ENCODE results near the gene NOVA2. TPM values are rescaled to one million over a fixed set of nuclear protein-coding genes. Genes with fewer than 3 reads are reported as not detected.

NOVA2 gene
- total and polyA plus RNA-seq, 2 donors (not counting 3 experiments of a cell fraction or from before 2014, with no cell fraction given), result 5.6 to 34.2 TPM

DNA sequence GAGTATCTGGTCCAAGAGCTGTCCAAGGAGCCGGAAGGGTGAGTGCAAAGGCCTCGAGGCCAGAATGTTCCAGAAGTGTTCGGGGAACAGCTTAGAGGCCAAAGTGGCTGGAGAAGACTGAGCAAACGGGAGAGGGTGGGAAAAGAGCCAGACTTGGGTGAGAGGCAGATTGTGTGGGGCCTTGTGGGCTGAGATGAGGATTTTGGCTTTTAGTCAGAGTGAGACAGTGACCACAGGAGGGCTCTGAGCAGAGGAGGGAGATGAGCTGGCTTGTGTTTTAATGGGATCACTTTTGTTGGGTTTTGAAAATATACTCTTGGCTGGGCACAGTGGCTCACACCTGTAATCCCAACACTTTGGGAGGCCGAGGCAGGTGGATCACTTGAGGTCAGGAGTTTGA lies 64.7 kb downstream of the NOVA2 start:
- no peak for TF ChIP-seq POLR2AphosphoS5 (IDR thresholded peaks at IDR 0.05; ENCODE audit: insufficient read depth, low read depth, low read length)
- TF ChIP-seq, protein P1, sequence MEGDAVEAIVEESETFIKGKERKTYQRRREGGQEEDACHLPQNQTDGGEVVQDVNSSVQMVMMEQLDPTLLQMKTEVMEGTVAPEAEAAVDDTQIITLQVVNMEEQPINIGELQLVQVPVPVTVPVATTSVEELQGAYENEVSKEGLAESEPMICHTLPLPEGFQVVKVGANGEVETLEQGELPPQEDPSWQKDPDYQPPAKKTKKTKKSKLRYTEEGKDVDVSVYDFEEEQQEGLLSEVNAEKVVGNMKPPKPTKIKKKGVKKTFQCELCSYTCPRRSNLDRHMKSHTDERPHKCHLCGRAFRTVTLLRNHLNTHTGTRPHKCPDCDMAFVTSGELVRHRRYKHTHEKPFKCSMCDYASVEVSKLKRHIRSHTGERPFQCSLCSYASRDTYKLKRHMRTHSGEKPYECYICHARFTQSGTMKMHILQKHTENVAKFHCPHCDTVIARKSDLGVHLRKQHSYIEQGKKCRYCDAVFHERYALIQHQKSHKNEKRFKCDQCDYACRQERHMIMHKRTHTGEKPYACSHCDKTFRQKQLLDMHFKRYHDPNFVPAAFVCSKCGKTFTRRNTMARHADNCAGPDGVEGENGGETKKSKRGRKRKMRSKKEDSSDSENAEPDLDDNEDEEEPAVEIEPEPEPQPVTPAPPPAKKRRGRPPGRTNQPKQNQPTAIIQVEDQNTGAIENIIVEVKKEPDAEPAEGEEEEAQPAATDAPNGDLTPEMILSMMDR (IDR thresholded peaks at IDR 0.05; ENCODE audit: extremely low read depth in 1 of 2, insufficient read depth in 1 of 2, low read depth in 1 of 2, low read length in 2 of 2), result no peak
- TF ChIP-seq POLR2A (IDR thresholded peaks at IDR 0.05; ENCODE audit: low read depth, low read length), result no peak
- no peak for TF ChIP-seq EZH2 (IDR thresholded peaks at IDR 0.05; ENCODE audit: borderline replicate concordance, low read depth, low read length, severe bottlenecking)
- no peak for TF ChIP-seq MYC (IDR thresholded peaks at IDR 0.05; ENCODE audit: low read depth, low read length)
- TF ChIP-seq JUN (IDR thresholded peaks at IDR 0.05; ENCODE audit: borderline replicate concordance, insufficient read depth, insufficient read length, low read depth), result no peak
- TF ChIP-seq, protein P2, sequence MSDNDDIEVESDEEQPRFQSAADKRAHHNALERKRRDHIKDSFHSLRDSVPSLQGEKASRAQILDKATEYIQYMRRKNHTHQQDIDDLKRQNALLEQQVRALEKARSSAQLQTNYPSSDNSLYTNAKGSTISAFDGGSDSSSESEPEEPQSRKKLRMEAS (IDR thresholded peaks at IDR 0.05; ENCODE audit: insufficient read depth, insufficient read length), result no peak
- Histone ChIP-seq H3K27ac (ENCODE audit: insufficient read depth, low read depth, low read length) (no peak overlapping the region), H3K9me3 (replicated peaks; ENCODE audit: control insufficient read depth, insufficient read depth, low read length) (no peaks in the 10 kb centered on the region), H4K20me1 (replicated peaks; ENCODE audit: control insufficient read depth, extremely low read depth, insufficient read depth, low read length) (no peaks in the 10 kb centered on the region), H3K4me1 (ENCODE audit: control insufficient read depth, extremely low read depth, insufficient read depth, low read length) (no peaks in the 10 kb centered on the region), H3K4me3 (replicated peaks in 1 of 3; ENCODE audit: insufficient read depth in 1 of 3, low read depth in 1 of 3, low read length in 3 of 3) (no peak overlapping the region), H3K9me1 (replicated peaks; ENCODE audit: control insufficient read depth, extremely low read depth, insufficient read depth, low read length) (no peaks in the 10 kb centered on the region), H3K4me2 (ENCODE audit: insufficient read depth, low read length) (no peak overlapping the region), H3K27me3 (ENCODE audit: control insufficient read depth in 2 of 2, insufficient read depth in 2 of 2, low read length in 2 of 2) (no peaks in the 10 kb centered on the region), H3K79me2 (ENCODE audit: control insufficient read depth, insufficient read depth, low read length) (no peaks in the 10 kb centered on the region), H3K36me3 (ENCODE audit: control insufficient read depth in 2 of 2, extremely low read depth in 1 of 2, insufficient read depth in 2 of 2, low read length in 2 of 2) (no peaks in the 10 kb centered on the region), H2AFZ (ENCODE audit: low read depth, low read length) (no peak overlapping the region), H3K9ac (replicated peaks; ENCODE audit: extremely low read depth, insufficient read depth, low read length) (no peak overlapping the region)
- CTCF ChIA-PET, result no interaction called here
- POLR2A ChIA-PET, result no interaction called here
- DNase-seq (ENCODE audit: low read depth, low spot score) (no peak), FAIRE-seq (no peak)
- intact Hi-C loops (cut with micrococcal nuclease) (no loop called here), dilution Hi-C loops (cut with MboI; ENCODE audit: extremely low pct_ligation_motif_present, low sequenced_read_pairs) (no loop called here)
- BruUV-seq (replicated peaks), result no TSS peak
